GM21390 (cell line): ENCODE measurements around the gene MRRF.

Experiments used
- ATAC-seq: cut with Tn5 transposase; IDR thresholded peaks from one replicate; pipeline ENCODE4 v1.9.1; 2021; ENCODE audit not compliant: unreplicated experiment

The MRRF gene

GRCh38 chr9:122228191-122228567, 36.5 kb upstream of the MRRF start:
- ATAC-seq, result no peak

- no peak for ATAC-seq
Measured at GRCh38 chr9:122228568-122229484, 35.9 kb upstream of the MRRF start, which contains the start of gene LHX6. Gene LHX6, minus strand, starts transcription at chr9:122228957. Its CDS starts 217 bp downstream, at chr9:122228740.

DNA sequence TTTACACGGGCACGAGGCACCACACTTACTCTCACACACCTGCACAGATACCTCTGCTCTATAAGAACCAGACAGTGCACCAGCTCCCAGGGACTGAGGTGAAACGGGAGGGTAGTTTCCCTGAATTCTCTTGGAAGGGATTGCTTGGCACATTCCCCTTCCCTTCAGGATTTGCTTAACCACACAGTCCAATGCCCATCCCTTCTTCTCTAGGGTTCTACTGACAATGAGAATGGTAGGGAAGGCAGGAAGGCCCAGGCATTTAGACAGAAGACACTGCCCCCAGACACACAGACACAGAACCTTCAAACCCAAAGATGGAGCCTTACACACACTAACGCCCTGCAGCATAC, 35.2 kb upstream of the MRRF start:
- ATAC-seq, result no peak

- no peak for ATAC-seq
Measured at GRCh38 chr9:122232796-122233306, 31.8 kb upstream of the MRRF start.

- ATAC-seq, result no peak
Measured at GRCh38 chr9:122234022-122234748, 30.5 kb upstream of the MRRF start.

DNA sequence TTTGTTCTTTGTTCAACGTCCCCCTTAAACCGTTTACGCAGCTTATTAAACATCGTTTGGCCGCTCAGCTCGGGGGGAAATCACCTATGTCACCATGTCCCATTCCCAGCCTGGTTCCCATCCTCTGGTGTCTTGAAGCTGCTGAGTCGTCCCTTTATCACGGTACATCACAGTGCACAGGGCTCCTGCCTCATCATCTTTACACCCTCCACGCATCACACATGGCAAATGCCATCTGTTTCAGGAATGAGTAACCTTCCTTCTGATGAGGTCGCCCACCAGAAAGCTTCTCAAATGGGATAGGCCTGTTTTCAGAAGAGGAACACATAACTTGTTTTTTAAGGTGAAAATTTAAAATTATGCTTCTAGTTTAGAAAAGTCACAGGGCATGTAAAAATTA, 28.0 kb upstream of the MRRF start:
- ATAC-seq, result no peak

DNA sequence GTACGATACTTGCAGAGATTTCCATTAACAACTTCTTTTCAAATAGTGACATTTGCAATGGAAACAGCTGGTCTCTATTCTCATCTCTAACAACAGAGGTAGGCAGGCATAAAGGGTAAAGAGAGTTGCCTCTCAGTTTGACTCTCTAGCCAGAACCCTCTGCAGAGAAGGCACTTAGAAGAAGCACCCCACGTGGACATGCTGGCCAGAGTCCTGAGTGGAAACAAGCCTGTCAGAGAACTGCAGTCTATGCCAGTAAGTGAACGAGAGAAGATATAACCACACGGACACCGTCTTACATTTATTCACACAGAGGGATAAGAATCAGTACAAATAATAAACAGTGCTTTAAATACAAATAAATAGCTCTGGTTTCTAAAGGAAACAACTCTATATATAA, 25.0 kb upstream of the MRRF start:
- ATAC-seq, result no peak

- ATAC-seq, result no peak
Measured at GRCh38 chr9:122244349-122244748, 20.3 kb upstream of the MRRF start.

DNA sequence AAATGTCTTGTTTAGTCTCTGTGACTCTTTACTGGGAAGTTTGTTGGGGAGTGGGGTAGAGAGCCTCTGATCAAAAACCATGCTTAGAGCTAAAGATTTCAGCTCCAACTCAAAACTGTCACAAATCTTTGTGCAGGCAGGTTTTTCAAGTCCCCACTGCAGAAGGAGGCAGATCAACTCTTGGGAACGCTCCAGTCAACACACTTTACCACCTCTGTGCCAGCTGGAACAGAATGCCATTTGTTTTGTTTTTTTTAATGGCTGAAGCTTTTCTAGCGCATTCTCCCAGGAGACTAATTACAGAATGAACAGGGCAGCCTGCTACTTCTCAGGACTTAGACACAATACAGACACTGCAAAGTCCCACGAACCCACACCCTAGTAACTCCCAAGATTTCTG, 18.0 kb upstream of the MRRF start:
- no peak for ATAC-seq

GRCh38 chr9:122248448-122248865, 16.2 kb upstream of the MRRF start:
- ATAC-seq, result no peak

- no peak for ATAC-seq
Measured at GRCh38 chr9:122251351-122251750, 13.3 kb upstream of the MRRF start.

- ATAC-seq, result no peak
Measured at GRCh38 chr9:122252796-122253195, 11.9 kb upstream of the MRRF start.

DNA sequence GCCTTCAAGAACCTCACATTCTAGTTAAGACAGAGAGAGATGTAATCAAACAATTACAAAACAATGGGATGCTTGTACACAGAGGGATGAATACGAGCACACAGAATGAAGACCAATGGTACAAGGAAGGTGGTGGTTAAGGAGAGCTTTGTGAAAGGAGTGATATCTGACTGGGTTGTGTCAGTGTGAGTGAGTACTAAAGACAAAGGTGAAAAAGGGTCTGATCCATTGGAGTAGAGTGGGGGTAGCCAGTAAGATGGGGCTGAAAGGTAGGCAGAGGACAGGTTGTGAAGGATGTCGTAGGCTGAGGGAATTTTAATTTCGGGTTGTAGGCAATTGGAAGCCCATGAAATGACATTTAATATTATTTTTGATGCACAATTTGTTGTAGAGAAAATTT, 9.9 kb upstream of the MRRF start:
- ATAC-seq, result no peak

GRCh38 chr9:122256206-122256605, 8.5 kb upstream of the MRRF start:
- no peak for ATAC-seq

DNA sequence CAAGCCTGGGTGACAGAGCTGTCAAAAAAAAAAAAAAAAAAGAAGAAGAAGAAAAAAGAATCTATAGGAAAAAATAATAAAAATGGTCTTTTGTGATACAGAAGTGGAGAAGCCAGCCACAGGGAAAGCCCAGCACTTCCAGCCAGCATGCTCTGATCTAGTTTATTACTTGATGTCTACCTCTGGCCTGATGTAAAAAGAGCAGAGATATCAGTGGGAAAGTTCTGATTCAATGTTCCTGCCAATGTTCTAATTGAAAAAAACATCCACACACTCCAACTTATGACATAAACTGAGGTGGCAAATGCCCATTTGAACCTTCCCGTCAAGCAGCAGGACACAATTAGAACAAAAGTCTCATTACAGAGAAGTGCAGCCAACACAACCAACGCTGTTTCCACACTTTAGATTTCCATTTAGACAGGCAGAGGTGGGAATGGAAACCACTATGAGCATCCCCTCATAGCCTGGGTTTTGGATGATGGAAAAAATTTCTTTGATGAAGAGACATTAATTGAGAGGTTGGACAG, 5.7 kb upstream of the MRRF start:
- no peak for ATAC-seq

DNA sequence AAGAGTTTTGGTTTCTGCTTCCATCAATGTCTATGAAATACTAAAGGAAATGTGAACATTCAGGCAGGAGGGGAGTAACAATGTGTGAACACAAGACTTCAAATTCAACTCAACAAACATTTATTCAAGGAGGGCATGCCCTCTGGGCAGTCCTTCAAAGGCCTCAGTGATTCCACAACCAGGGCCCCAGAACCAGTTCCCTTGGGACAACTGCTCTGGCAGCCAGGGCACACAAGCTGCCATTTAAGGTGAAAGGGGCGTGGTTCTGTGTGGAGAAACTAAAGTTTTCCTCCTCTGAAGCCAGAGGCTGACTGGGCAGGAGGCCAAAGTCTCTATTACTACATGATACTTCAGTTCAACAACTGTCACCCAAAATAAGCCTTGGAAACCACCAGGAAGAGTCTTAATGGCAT, 3.2 kb upstream of the MRRF start:
- no peak for ATAC-seq

GRCh38 chr9:122262073-122262472, 2.6 kb upstream of the MRRF start:
- ATAC-seq, result no peak

GRCh38 chr9:122263699-122264349, 858 bp upstream of the MRRF start:
- no peak for ATAC-seq

GRCh38 chr9:122265149-122265915, 650 bp downstream of the MRRF start:
- ATAC-seq, result peak; percentile 40

DNA sequence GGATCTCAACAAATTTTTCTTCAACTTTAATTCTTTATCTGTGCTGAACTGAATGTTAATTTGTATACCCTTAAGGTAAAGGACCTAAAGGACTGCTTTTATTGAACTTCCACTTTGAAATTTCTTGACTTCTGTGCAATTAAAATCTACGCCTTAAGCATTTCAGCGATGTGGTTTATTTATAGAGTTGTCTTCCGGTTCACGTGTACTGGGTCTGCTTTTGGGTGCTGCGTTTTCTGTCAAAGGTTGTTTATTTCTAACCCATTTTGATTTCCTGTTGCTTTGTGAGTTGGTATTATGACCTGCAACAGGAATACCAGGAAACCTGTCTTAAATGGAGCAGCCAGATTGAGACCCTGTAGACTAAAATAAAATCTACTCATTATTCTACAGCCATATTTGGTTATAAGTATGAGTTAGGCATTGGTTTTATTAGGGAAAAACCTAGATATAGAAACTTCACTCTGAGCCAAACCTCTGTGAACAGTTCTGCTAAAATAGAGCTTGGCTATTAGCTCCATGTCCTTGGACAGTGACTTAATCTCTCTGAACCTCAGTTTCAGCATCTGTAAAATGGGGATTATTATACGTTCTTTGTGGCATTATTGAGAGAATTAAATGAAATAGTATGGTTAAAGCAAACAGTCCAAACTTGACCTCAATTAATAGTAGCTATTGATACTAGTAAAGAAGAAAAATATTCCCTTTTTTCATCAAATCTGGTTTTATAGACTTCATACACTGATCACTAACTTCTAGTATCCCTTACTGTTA, 3.5 kb downstream of the MRRF start:
- no peak for ATAC-seq
